HFFc6 (cell line): ENCODE measurements around the gene DDX60. TPM values are rescaled to one million over a fixed set of nuclear protein-coding genes. Genes with fewer than 3 reads are reported as not detected.
"Not testable (repeated sequence)": the region's sequence is repeated elsewhere in the genome, so short reads cannot be mapped to it uniquely, and the experiment has no call there.

Experiments used
- DNase-seq: peaks from one replicate; pipeline ENCODE4 v3.0.0-alpha.2; 2018
- H3K27ac Mint-ChIP-seq: 2 replicates; pipeline ENCODE4 v1.8.0; 2020; ENCODE audit warnings: mild to moderate bottlenecking, mixed read lengths
- H3K27me3 Mint-ChIP-seq: 2 replicates; pipeline ENCODE4 v1.8.0; 2021; ENCODE audit warnings: mild to moderate bottlenecking, moderate library complexity, mixed read lengths; ENCODE audit not compliant: insufficient read depth
- H3K36me3 Mint-ChIP-seq: 2 replicates; pipeline ENCODE4 v1.8.0; 2021; ENCODE audit warnings: low read depth, mixed read lengths
- H3K4me1 Mint-ChIP-seq: 2 replicates; pipeline ENCODE4 v1.8.0; 2020; ENCODE audit warnings: low read depth, mixed read lengths
- H3K4me3 Mint-ChIP-seq: 2 replicates; pipeline ENCODE4 v1.8.0; 2020; ENCODE audit warnings: mild to moderate bottlenecking, moderate library complexity, mixed read lengths
- H3K9me3 Mint-ChIP-seq: 2 replicates; pipeline ENCODE4 v1.8.0; 2020; ENCODE audit warnings: mild to moderate bottlenecking, mixed read lengths
- total RNA-seq, 6 experiments: library from RNA; stranded (reverse); fragmentation: NEBNext Ultra II Directional; extraction: Animal tissue kit (Norgen Biotek cat#: 25700); gene quantifications; 2 replicates in 1 of 6; 3 replicates in 5 of 6; pipeline ENCODE4 v1.2.3, GENCODE V29; 2021
- TF ChIP-seq, protein P1 (sequence below): fragments of 200-600 bp; sonication (generic); IDR thresholded peaks from 2 replicates; pipeline ENCODE4 v1.5.0; 2021; ENCODE audit warnings: antibody characterized with exemption, mild to moderate bottlenecking

The DDX60 gene
- total RNA-seq, 6 experiments from 2014 or later, result 3.4 to 8.2 (median 5.6) TPM

DNA sequence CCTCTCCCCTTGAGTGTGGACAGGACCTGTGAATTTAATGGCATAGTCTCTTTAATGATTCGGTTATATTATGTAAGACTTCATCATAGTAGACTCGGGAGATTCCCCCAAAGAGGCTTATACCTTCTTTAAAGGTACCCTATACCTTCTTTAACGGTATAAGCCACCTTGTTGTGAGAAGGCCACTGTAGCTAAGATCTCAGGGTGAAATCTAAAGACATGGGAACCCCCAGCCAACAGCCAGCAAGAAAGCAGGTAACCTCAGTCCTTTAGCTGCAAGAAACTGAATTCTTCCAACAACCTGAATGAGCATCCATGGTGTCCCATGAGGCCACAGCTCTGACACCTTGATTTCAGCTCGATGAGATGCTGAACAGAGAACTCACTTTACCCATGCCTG lies 931 bp downstream of the DDX60 start:
- DNase-seq, result no peak
- Mint-ChIP-seq H3K27ac (peak overlapping the region; percentile 94; the same call in 1 of the 2 replicates), H3K9me3 (no peaks in the 10 kb centered on the region), H3K27me3 (no peaks in the 10 kb centered on the region; the same call in 1 of the 2 replicates), H3K4me3 (peak overlapping the region; percentile 93), H3K36me3 (0 out of 2 replicates have a peak, but pooled peaks cover 7% of the 10 kb centered on the region), H3K4me1 (peaks cover 13% of the 10 kb centered on the region)
- TF ChIP-seq, protein P1, sequence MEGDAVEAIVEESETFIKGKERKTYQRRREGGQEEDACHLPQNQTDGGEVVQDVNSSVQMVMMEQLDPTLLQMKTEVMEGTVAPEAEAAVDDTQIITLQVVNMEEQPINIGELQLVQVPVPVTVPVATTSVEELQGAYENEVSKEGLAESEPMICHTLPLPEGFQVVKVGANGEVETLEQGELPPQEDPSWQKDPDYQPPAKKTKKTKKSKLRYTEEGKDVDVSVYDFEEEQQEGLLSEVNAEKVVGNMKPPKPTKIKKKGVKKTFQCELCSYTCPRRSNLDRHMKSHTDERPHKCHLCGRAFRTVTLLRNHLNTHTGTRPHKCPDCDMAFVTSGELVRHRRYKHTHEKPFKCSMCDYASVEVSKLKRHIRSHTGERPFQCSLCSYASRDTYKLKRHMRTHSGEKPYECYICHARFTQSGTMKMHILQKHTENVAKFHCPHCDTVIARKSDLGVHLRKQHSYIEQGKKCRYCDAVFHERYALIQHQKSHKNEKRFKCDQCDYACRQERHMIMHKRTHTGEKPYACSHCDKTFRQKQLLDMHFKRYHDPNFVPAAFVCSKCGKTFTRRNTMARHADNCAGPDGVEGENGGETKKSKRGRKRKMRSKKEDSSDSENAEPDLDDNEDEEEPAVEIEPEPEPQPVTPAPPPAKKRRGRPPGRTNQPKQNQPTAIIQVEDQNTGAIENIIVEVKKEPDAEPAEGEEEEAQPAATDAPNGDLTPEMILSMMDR, result no peak

DNA sequence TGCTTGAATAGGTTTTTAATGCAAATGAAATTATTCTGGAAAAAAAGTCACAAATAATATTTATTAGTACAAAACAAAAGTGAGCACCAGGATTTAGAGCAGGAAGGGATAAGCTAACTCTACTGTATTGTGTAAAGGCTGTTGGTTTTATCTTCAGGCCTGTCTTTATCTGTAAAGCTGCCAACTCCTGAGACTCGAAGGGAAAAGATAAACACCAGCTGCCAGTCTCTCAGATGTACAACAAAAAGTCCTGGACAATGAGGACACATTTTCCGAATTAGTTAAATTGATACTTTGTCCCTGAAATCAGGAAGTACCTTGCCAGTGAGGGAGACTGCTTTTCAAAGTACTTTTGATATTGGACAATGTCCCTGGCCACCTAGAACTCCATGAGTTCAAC lies 8.8 kb downstream of the DDX60 start:
- Mint-ChIP-seq H3K27me3 (no peaks in the 10 kb centered on the region), H3K36me3 (peaks cover 7% of the 10 kb centered on the region), H3K9me3 (no peaks in the 10 kb centered on the region), H3K4me3 (no peak overlapping the region), H3K4me1 (peaks cover 12% of the 10 kb centered on the region), H3K27ac (no peak overlapping the region)
- TF ChIP-seq, protein P1, result no peak
- no peak for DNase-seq

DNA sequence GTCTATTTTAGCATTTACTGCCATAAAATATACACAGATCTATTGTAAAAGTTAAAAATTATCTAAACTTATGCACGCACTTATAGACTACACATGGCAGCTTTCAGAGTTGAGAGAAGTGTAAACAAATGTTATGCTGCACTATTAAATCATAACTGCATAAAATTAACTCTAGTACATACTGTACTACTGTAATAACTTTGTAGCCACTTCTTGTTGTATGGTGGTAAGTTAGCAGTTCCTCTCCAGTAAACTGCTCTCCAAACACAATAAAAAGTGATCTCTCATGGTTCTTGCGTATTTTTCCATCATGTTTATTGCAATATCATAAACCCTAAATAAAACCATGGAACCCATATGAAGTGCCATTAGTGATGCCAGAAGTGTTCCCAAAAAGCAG lies 9.6 kb downstream of the DDX60 start:
- Mint-ChIP-seq H3K4me3 (no peak overlapping the region), H3K27me3 (no peaks in the 10 kb centered on the region), H3K27ac (no peak overlapping the region), H3K4me1 (peaks cover 19% of the 10 kb centered on the region), H3K36me3 (peaks cover 7% of the 10 kb centered on the region), H3K9me3 (no peaks in the 10 kb centered on the region)
- TF ChIP-seq, protein P1, result no peak
- DNase-seq, result no peak

DNA sequence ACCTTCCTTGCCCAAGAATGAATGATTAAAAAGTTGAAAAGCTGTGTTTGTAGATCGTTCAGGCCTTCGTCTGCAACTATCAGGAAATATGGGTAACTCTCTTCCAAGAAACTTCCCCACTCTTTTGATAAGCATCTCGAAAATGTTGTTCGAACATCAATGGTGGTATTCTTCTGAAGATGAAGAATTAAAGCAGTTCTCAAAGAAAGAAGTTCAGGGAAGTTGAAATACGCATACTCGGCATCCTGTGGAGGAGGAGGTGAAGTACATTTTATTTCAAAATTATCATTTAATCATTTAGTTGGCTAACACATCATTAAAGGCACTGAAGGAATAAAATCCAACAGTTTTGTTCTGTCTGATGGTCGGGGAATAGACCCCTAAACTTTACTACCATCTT lies 12.1 kb downstream of the DDX60 start:
- Mint-ChIP-seq H3K4me1 (peaks cover 21% of the 10 kb centered on the region), H3K27me3 (no peaks in the 10 kb centered on the region), H3K9me3 (no peaks in the 10 kb centered on the region), H3K27ac (no peak overlapping the region), H3K36me3 (peaks cover 7% of the 10 kb centered on the region), H3K4me3 (no peak overlapping the region)
- TF ChIP-seq, protein P1, result no peak
- DNase-seq, result no peak

DNA sequence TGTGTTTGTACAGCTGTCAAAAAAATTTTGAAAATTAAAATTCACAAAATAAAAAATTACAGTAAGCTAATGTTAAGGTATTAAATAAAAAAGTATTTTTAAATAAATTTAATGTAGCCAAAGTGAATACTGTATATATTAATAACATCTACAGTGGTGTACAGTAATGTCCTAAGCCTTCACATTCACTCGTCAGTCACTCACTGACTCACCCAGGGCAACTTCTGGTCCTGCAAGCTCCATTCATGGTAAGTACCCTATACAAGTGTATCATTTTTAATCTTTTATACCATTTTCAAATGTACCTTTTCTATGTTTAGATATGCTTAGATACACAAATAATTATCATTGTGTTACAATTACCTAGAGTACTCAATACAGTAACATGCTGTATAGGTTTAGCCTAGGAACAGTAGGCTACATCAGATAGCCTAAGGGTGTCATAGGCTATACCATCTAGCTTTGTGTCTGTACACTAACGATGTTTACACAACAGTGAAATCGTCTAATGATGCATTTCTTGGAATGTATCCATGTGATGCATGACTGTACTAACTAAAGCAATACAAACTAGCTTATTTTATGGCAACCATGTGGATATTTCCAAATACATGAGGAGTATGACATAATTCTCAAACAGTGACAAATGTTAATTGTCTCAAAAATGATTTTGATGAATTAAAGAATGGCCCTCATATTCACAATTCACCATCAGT lies 13.7 kb downstream of the DDX60 start:
- peaks cover 5% of the 10 kb centered on the region; the same call in 1 of the 2 replicates for H3K36me3 Mint-ChIP-seq
- H3K27ac Mint-ChIP-seq, result peak overlapping the region; percentile 69
- no peaks in the 10 kb centered on the region for H3K27me3 Mint-ChIP-seq
- DNase-seq, result peak; percentile 98
- no peak overlapping the region for H3K4me3 Mint-ChIP-seq
- peaks cover 21% of the 10 kb centered on the region for H3K4me1 Mint-ChIP-seq
- no peaks in the 10 kb centered on the region for H3K9me3 Mint-ChIP-seq
- TF ChIP-seq, protein P1, result no peak

DNA sequence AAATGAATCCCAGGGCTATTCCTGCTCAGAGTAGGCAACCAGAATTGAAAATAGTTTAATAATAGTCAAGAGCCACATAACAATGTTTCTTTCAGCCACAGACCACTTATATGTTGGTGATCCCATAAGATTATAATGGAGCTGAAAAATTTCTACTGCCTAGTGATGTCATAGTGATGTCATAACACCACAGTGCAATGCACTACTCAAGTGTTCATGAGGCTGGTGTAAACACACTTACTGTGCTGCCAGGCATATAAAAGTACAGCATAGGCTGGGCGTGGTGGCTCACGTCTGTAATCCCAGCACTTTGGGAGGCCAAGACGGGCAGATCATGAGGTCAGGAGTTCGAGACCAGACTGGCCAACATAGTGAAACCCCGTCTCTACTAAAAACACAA lies 15.1 kb downstream of the DDX60 start:
- not testable (repeated sequence) for H3K9me3 Mint-ChIP-seq, H3K36me3 Mint-ChIP-seq, H3K27me3 Mint-ChIP-seq, DNase-seq, H3K27ac Mint-ChIP-seq, H3K4me3 Mint-ChIP-seq
- peaks cover 21% of the 10 kb centered on the region for H3K4me1 Mint-ChIP-seq
